GM12874 (cell line): ENCODE results near the gene SRM.

Source experiments
- CTCF ChIP-seq: IDR thresholded peaks from 2 replicates; pipeline ENCODE4 v1.5.1; 2011; ENCODE audit warnings: low read depth, mild to moderate bottlenecking, control low read depth, low read length, moderate library complexity; ENCODE audit not compliant: insufficient read depth

Gene SRM

GRCh38 chr1:11098931-11099309, 39.1 kb upstream of the SRM start:
- TF ChIP-seq CTCF = no peak

GRCh38 chr1:11080931-11081330, 21.1 kb upstream of the SRM start:
- TF ChIP-seq CTCF = no peak

- TF ChIP-seq CTCF = no peak
These were observed 18.8 kb upstream of the SRM start for GRCh38 chr1:11078631-11079030.

- TF ChIP-seq CTCF = 0 out of 2 replicates have a peak, but pooled peaks have one; percentile 3
These were observed 12.5 kb upstream of the SRM start for GRCh38 chr1:11072216-11072917.

GRCh38 chr1:11071463-11072215, 11.8 kb upstream of the SRM start:
- TF ChIP-seq CTCF = no peak

GRCh38 chr1:11070876-11071275, 11.1 kb upstream of the SRM start:
- TF ChIP-seq CTCF = no peak

GRCh38 chr1:11068600-11069473, 9.0 kb upstream of the SRM start:
- no peak for TF ChIP-seq CTCF
